Measurements from ENCODE around the gene PYY. TPM values are rescaled to one million over a fixed set of nuclear protein-coding genes. Genes with fewer than 3 reads are reported as not detected.

PYY gene
- total RNA-seq, 4 donors from 2014 or later = 7.5 to 58.0 (median 27.5) TPM; not detected in 1

- Histone ChIP-seq H3K27ac (no peak overlapping the region), H3K4me3 (no peak overlapping the region), H3K36me3 (no peaks in the 10 kb centered on the region), H3K9me3 (no peaks in the 10 kb centered on the region), H3K4me1 (peaks cover 0 to 13% (median 0%) of the 10 kb centered on the region in 4 donors), H3K27me3 (peaks cover 4 to 24% of the 10 kb centered on the region in 2 donors)
- TF ChIP-seq, protein P1, sequence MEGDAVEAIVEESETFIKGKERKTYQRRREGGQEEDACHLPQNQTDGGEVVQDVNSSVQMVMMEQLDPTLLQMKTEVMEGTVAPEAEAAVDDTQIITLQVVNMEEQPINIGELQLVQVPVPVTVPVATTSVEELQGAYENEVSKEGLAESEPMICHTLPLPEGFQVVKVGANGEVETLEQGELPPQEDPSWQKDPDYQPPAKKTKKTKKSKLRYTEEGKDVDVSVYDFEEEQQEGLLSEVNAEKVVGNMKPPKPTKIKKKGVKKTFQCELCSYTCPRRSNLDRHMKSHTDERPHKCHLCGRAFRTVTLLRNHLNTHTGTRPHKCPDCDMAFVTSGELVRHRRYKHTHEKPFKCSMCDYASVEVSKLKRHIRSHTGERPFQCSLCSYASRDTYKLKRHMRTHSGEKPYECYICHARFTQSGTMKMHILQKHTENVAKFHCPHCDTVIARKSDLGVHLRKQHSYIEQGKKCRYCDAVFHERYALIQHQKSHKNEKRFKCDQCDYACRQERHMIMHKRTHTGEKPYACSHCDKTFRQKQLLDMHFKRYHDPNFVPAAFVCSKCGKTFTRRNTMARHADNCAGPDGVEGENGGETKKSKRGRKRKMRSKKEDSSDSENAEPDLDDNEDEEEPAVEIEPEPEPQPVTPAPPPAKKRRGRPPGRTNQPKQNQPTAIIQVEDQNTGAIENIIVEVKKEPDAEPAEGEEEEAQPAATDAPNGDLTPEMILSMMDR (IDR thresholded peaks at IDR 0.05) = no peak
- TF ChIP-seq POLR2A (IDR thresholded peaks at IDR 0.05) = no peak
- no peak for DNase-seq
Observed at GRCh38 chr17:43950554-43950953, 3.2 kb downstream of the PYY start.

DNA sequence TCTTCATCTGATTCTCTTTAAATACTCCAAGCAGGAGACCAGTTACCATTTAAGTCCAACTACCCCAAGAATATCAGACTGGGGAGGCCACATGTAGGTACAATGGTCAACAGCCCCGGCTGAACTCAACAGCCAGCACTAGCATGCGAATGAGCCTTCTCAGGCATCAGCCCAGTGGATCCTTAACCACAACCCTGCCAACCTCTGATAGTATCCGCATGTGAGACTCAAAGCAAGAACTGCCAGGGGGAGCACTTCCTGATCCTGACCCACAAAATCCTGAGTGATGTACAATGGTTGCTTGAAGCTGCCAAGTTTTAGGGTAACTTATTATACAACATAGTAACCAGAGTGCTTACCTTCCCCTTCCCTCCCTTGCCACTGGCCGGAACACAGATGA is 4.0 kb downstream of the PYY start:
- Histone ChIP-seq H3K4me3 (no peak overlapping the region), H3K27ac (no peak overlapping the region), H3K36me3 (no peaks in the 10 kb centered on the region), H3K4me1 (peaks cover 0 to 13% (median 0%) of the 10 kb centered on the region in 4 donors), H3K9me3 (no peaks in the 10 kb centered on the region), H3K27me3 (peaks cover 4 to 24% of the 10 kb centered on the region in 2 donors)
- TF ChIP-seq POLR2A (IDR thresholded peaks at IDR 0.05) = no peak
- TF ChIP-seq, protein P1 (IDR thresholded peaks at IDR 0.05) = no peak
- DNase-seq = no peak

GRCh38 chr17:43946781-43947180 is 7.0 kb downstream of the PYY start:
- no peak overlapping the region for H3K27ac ChIP-seq
- H3K4me3 ChIP-seq = no peak overlapping the region
- DNase-seq = no peak
- TF ChIP-seq POLR2A (IDR thresholded peaks at IDR 0.05) = no peak
- TF ChIP-seq, protein P1 (IDR thresholded peaks at IDR 0.05) = no peak
- peaks cover 0 to 8% of the 10 kb centered on the region in 2 donors for H3K27me3 ChIP-seq
- no peaks in the 10 kb centered on the region for H3K36me3 ChIP-seq
- H3K4me1 ChIP-seq = no peaks in the 10 kb centered on the region
- no peaks in the 10 kb centered on the region for H3K9me3 ChIP-seq

- Histone ChIP-seq H3K4me1 (no peaks in the 10 kb centered on the region), H3K27me3 (no peaks in the 10 kb centered on the region), H3K27ac (no peak overlapping the region), H3K4me3 (no peak overlapping the region), H3K36me3 (no peaks in the 10 kb centered on the region), H3K9me3 (no peaks in the 10 kb centered on the region)
- no peak for TF ChIP-seq POLR2A (IDR thresholded peaks at IDR 0.05)
- TF ChIP-seq, protein P1 (IDR thresholded peaks at IDR 0.05) = no peak
- no peak for DNase-seq
Observed at GRCh38 chr17:43945074-43945829, 8.5 kb downstream of the PYY start.

- H3K4me1 ChIP-seq = peaks cover 0 to 11% (median 5%) of the 10 kb centered on the region in 4 donors
- H3K4me3 ChIP-seq = no peak within 1 kb of the TSS
- no peaks in the 10 kb centered on the region for H3K27me3 ChIP-seq
- no peaks in the 10 kb centered on the region for H3K9me3 ChIP-seq
- no peak for DNase-seq
- no peak within 1 kb of the TSS for H3K27ac ChIP-seq
- H3K36me3 ChIP-seq = no peaks in the 10 kb centered on the region
- TF ChIP-seq POLR2A (IDR thresholded peaks at IDR 0.05) = no peak
- TF ChIP-seq, protein P1 (IDR thresholded peaks at IDR 0.05) = no peak
Observed at GRCh38 chr17:43942051-43942685, 11.6 kb downstream of the PYY start, which contains the start of gene PPY. PPY (minus strand) TSS chr17:43942476; CDS start chr17:43941654, 822 bp downstream.

Data from Peyer's patch (tissue), 4 donors.